ENCODE data around the gene ERBB4. TPM values are rescaled to one million over a fixed set of nuclear protein-coding genes. Genes with fewer than 3 reads are reported as not detected.

The ERBB4 gene
- total and polyA plus RNA-seq, 2 of the 8 experiments (the other 6 are each of a cell fraction or from before 2014, with no cell fraction given): 0.34 to 1.3 TPM

DNA sequence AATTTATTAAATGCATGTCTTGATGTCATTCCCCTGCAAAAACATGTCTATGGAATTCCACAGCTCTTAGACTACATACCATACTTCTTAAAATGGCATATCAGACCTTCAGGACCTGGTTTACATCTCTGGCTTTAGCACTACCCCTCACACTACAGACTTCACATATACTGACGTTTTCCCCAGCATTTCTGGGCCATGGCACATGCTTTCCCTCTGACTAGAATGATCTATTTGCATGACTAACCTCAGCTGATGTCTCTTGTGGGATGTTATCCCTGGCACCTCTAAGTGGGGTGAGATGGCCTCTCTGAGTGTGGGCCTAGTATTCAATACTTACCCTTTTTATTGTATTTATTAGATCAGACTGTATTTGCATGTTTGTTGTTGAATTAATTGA lies 381.6 kb downstream of the ERBB4 start:
- FAIRE-seq: no peak
- no peak for TF ChIP-seq GABPA (IDR thresholded peaks at IDR 0.05; ENCODE audit: borderline replicate concordance, insufficient read depth, low read length)
- TF ChIP-seq JUN (IDR thresholded peaks at IDR 0.05; ENCODE audit: low read depth, low read length): no peak
- no peak for TF ChIP-seq RFX5 (IDR thresholded peaks at IDR 0.05; ENCODE audit: borderline replicate concordance, low read depth, low read length)
- TF ChIP-seq CHD2 (IDR thresholded peaks at IDR 0.05; ENCODE audit: low read length): no peak
- TF ChIP-seq POU5F1 (IDR thresholded peaks at IDR 0.05; ENCODE audit: low read depth, low read length): no peak
- no peak for TF ChIP-seq JUND (IDR thresholded peaks at IDR 0.05; ENCODE audit: low read length)
- TF ChIP-seq SAP30 (IDR thresholded peaks at IDR 0.05; ENCODE audit: insufficient read depth, insufficient replicate concordance, low read length): no peak
- TF ChIP-seq KDM4A (IDR thresholded peaks at IDR 0.05; ENCODE audit: low read depth, low read length, severe bottlenecking): no peak
- no peak for TF ChIP-seq RNF2 (IDR thresholded peaks at IDR 0.05; ENCODE audit: borderline replicate concordance, low read depth, low read length, missing control alignments, poor library complexity, severe bottlenecking)
- TF ChIP-seq SP1 (IDR thresholded peaks at IDR 0.05; ENCODE audit: low read depth, low read length): no peak
- no peak for TF ChIP-seq TEAD4 (IDR thresholded peaks at IDR 0.05; ENCODE audit: low read depth, low read length)
- TF ChIP-seq CEBPB (IDR thresholded peaks at IDR 0.05; ENCODE audit: low read depth, low read length): no peak

More for the DNA sequence above, 381.6 kb downstream of the ERBB4 start:
- H3K9ac ChIP-seq (replicated peaks in 1 of 4; ENCODE audit: extremely low read depth in 1 of 4, low read depth in 3 of 4, low read length in 3 of 4): no peak overlapping the region
- no peaks in the 10 kb centered on the region for H3K23me2 ChIP-seq (ENCODE audit: low read depth, low read length)
- no peaks in the 10 kb centered on the region for H3K4me1 ChIP-seq (replicated peaks in 1 of 4; ENCODE audit: control insufficient read depth in 3 of 4, insufficient read depth in 4 of 4, low read length in 3 of 4)
- no peaks in the 10 kb centered on the region for H3K36me3 ChIP-seq (ENCODE audit: control insufficient read depth in 2 of 4, insufficient read depth in 4 of 4, low read length in 3 of 4)
- POLR2A ChIA-PET (ENCODE audit: partially characterized antibody): no interaction called here
- DNase-seq (ENCODE audit: low read depth in 1 of 2, low spot score in 2 of 2): no peak
- no peak overlapping the region for H2BK20ac ChIP-seq (ENCODE audit: low read length)
- no peak overlapping the region for H3K4me3 ChIP-seq (ENCODE audit: extremely low read depth in 1 of 4, insufficient read depth in 2 of 4, low read depth in 3 of 4, low read length in 4 of 4)
- H2AK5ac ChIP-seq (ENCODE audit: low read depth, low read length): no peak overlapping the region
- no peak overlapping the region for H4K5ac ChIP-seq (ENCODE audit: insufficient read length, low read depth, low read length)
- no peak overlapping the region for H2BK15ac ChIP-seq (ENCODE audit: low read length)
- no peak overlapping the region for H2BK120ac ChIP-seq (replicated peaks; ENCODE audit: low read depth, low read length)
- H2BK5ac ChIP-seq (ENCODE audit: low read depth, low read length): no peak overlapping the region
- no peak overlapping the region for H4K8ac ChIP-seq (ENCODE audit: extremely low read depth, insufficient read depth, low read length)
- no peak overlapping the region for H3K56ac ChIP-seq (replicated peaks; ENCODE audit: insufficient read length, low read depth, low read length)
- no peaks in the 10 kb centered on the region for H3K79me1 ChIP-seq (ENCODE audit: low read depth, low read length)
- H2AFZ ChIP-seq (ENCODE audit: low read length): no peak overlapping the region
- no peak overlapping the region for H2BK12ac ChIP-seq (ENCODE audit: low read depth, low read length)
- no peaks in the 10 kb centered on the region for H3K79me2 ChIP-seq (ENCODE audit: control insufficient read depth in 1 of 2, insufficient read depth in 2 of 2, low read length in 2 of 2)
- H3K27me3 ChIP-seq (replicated peaks in 1 of 4; ENCODE audit: control insufficient read depth in 3 of 4, extremely low read depth in 1 of 4, insufficient read depth in 3 of 4, low read length in 3 of 4): no peaks in the 10 kb centered on the region
- WGBS, 2 experiments (ENCODE audit: extremely low coverage in 1 of 2, insufficient coverage in 1 of 2, insufficient read length in 1 of 2, insufficient replicate concordance in 2 of 2, low coverage in 1 of 2, low lambda C conversion rate in 2 of 2, missing lambda C conversion rate in 1 of 2): 75% methylated on average over 1 of the region's 1 CpG; no CpG with 5 or more reads in 1 of the 2 experiments
- no peak overlapping the region for H3K23ac ChIP-seq (ENCODE audit: insufficient read length)
- H3K14ac ChIP-seq (ENCODE audit: insufficient read length): no peak overlapping the region
- no peak overlapping the region for H4K91ac ChIP-seq (replicated peaks; ENCODE audit: insufficient read length, low read length)
- no peak overlapping the region for H3K4ac ChIP-seq (replicated peaks; ENCODE audit: insufficient read length, low read depth, low read length)
- no peaks in the 10 kb centered on the region for H3K9me3 ChIP-seq (ENCODE audit: insufficient read depth in 2 of 2, low read depth in 1 of 2, low read length in 1 of 2)
- CTCF ChIA-PET (ENCODE audit: partially characterized antibody): interaction anchor here (0.6 to 1.2 kb wide), 3 partner anchors 10 to 40 kb away, joined by 3 read pairs; no protein-coding TSS in a partner anchor
- no peak overlapping the region for H3K4me2 ChIP-seq (ENCODE audit: insufficient read depth in 1 of 2, low read depth in 2 of 2, low read length in 2 of 2)
- H3K18ac ChIP-seq (ENCODE audit: extremely low read depth, low read length): no peak overlapping the region
- H4K20me1 ChIP-seq (replicated peaks in 1 of 2; ENCODE audit: control insufficient read depth in 1 of 2, insufficient read depth in 2 of 2, low read length in 2 of 2): no peaks in the 10 kb centered on the region
- no peak overlapping the region for H3K27ac ChIP-seq (ENCODE audit: low read depth, low read length)
